ENCODE data around the gene LRRC8E.
A peak's percentile ranks its signal among the peaks of the same experiment; 100 is the strongest.
"Not testable (repeated sequence)": the region's sequence is repeated elsewhere in the genome, so short reads cannot be mapped to it uniquely, and the experiment has no call there.

The LRRC8E gene

GRCh38 chr19:7855426-7856108, 32.7 kb upstream of the LRRC8E start:
- DNase-seq: no peak

DNA sequence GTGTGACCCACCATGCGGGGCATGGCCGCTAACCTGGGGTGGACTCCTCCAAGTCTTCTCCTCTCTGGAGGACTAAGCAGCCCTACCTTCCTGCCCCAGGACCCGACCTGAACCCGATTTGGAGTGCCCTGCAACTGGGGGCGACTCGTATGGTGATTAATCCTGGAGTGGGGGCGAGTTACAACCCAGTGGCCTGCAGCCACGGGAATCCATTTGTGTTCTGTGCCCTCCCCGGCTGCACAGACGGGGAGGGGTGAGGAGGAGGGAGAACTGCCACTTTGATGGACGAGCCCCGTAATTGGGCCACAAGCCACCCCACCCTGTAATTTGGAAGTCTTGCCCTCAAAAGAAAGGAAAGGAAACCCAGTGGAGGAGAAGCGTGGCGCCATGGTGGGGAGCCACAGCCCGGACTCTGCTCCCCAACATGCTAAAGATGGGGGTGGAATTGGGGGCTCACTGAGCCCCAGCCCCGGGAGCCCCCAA, 32.2 kb upstream of the LRRC8E start:
- DNase-seq: no peak

DNA sequence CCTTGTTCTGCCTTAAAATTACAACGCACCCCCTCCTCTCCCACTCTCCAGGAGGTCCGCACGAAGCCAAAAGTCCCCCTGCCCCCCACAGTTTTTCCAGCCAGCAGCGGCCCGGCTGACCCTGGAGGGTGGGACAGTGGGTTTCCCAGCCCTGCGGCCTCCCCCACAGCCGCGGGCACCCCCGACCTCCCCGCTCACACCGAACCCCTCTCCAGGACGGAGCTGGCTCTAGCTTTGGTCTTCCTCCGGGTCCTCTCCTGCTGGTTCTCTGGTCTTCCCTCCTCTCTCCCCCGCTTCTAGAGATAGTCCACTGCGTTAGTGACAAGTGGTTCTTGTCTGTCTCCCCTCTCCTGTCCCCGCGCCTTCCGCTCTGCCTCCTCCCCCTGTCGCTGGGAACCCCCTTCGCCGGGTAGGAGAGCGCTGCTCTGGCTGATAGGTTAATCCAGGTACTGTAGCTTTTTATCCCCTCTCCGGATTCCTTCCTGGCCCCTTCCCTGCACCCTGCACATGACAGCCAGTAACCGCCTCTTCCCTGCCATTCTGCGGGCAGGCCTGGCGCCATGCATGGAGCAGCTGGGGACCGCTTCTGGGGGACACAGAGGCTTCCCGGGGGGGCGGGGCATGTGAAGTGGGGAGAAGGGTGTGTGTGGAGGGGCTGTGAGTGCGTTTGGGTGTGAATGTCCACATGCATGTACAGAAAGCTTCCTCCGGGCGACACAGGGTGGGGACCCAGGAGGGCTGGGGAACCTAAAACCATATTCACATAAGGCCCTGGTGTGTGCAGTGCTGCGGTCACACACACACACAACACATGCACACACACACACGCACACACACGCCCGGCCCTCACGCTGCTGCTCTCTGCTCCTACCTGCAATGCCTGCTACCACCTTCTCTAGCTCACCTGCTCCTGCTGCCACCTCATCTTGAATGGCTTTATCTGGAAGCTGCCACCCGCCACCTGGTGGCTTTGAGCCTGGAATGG, 31.3 kb upstream of the LRRC8E start:
- no peak for DNase-seq

- DNase-seq: no peak
Observed at GRCh38 chr19:7857727-7858108, 30.6 kb upstream of the LRRC8E start.

GRCh38 chr19:7858109-7858770, 30.1 kb upstream of the LRRC8E start:
- no peak for DNase-seq

DNA sequence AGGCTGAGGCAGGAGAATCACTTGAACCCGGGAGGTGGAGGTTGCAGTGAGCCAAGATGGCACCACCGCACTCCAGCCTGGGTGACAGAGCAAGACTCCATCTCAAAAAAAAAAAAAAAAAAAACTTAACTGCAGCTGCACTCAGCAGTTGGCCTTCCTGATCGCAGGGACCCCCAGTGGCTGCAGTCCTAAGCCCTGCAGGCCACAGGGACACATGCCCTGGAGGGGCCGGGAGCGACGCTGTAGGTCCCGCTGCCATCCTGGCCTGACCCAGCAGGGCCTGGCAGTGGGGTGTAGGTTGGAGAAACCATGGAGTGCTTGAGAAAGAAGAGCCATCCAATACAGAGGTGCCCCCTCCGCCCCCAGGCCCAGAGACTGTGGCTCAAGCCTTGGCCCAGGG, 29.2 kb upstream of the LRRC8E start:
- DNase-seq: not testable (repeated sequence)

DNA sequence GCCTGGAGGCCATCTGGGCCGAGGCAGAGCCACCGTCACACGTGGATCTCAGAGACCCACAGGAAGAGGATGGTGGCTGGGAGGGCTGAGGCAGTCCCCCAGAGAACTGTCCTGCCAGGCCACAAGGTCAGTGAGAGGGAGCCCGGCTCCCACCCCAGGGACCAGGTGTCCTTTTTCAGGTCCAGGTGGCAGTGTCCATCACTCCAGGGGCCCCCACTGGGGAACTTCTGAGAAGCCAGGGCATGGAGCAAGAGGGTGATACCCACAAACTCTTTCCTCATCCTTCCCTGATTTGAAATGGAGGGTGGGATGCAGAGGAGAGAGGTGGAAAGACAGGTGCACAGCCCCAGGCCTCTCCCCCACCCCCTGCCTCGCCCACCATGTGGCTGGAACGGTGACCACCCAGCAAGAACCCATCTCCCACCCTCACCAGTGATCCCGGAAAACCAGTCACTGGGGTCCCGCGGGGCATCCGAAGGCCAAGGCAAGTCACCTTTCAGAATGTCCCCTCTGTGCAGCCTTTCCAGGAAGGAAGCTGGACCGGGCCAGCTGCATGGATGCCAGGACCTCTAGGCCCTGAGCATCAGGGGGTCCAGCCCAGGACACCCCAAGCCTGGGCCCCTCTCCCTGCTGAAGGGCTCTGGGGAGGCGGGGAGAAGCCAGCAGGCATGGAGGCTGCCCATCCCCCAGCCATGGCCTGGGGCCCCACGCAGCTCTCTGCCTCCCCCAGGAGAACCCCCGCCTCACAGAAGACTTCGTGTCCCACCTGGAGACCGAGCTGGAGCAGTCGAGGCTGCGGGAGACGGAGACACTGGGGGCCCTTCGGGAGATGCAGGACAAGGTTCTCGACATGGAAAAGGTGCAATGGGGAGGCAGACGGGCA, 28.2 kb upstream of the LRRC8E start:
- DNase-seq: no peak

DNA sequence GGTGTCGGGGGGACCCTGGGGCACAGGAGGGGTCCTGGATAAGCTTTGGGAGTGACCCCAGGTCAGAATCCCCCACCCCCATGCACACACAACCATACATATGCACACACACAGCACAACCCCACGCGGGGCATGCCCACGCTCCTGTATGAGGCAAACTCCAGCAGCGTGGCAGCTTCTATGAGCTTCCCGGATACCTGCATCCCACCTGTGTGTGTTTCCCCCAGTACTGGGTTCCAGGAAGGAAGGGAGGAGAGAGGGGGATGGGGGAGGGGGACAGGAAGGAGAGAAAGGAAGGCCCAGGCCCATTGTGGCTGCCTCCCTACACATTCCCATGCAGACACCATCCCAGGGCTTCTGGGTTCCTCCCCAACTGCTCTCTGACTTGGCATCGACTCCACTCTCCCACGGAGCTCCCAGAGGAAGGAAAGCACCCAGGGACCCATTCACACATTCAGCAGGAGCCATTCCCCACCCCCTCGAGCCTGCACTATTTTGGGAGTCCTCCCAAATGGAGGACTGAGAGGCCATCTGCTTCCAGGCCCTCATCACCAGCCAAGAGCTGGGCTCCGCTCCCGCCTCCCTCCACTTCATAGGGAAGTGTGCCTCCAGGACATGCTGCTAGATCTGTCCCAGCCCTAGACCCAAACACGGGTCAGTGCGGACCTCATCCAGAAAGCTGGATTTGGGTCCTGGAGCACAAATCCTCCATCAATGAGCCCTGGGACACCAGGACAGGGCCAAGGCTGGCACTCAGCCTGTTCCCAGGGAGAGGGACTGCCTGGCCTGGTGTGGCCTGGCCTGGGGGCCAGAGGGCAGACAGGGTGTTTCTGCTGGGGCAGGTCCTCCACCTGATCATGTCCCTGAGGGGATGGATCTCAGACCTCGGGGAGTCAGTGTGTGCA, 27.3 kb upstream of the LRRC8E start:
- DNase-seq: no peak

DNA sequence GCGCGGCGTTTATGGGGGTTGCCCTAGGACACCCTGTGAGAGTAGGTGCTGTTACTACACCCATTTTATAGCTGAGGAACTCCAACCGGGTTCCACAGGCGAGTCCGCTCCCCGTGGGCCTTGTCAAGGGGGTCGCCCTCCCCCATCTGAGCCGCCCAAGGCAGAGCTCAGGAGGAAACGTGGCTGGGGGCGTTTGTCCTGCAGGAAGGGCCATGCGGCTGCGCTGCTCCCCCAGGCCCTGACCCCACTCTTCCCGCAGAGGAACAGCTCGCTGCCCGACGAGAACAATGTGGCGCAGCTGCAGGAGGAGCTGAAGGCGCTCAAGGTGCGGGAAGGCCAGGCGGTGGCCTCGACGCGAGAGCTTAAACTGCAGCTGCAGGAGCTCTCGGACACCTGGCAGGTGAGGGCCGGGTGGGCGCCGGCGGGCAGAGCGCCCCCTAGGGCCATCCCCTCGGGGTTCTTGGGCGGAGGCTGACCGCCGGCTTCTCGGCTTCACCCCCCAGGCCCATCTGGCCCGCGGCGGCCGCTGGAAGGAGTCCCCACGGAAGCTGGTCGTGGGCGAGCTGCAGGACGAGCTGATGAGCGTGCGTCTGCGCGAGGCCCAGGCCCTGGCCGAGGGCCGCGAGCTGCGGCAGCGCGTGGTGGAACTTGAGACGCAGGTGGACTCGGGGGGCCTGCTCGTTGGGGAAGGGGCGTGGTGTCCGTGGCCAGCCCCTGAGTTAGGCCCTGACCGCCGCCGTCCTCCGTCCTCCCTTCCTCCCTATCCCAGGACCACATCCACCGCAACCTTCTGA, 26.5 kb upstream of the LRRC8E start:
- no peak for DNase-seq

- DNase-seq: peak; percentile 64
Observed at GRCh38 chr19:7862413-7862951, 25.8 kb upstream of the LRRC8E start.

- DNase-seq: no peak
Observed at GRCh38 chr19:7863157-7863970, 24.9 kb upstream of the LRRC8E start.

GRCh38 chr19:7863971-7864689, 24.2 kb upstream of the LRRC8E start:
- DNase-seq: no peak

- no peak for DNase-seq
Observed at GRCh38 chr19:7864690-7865074, 23.6 kb upstream of the LRRC8E start.

DNA sequence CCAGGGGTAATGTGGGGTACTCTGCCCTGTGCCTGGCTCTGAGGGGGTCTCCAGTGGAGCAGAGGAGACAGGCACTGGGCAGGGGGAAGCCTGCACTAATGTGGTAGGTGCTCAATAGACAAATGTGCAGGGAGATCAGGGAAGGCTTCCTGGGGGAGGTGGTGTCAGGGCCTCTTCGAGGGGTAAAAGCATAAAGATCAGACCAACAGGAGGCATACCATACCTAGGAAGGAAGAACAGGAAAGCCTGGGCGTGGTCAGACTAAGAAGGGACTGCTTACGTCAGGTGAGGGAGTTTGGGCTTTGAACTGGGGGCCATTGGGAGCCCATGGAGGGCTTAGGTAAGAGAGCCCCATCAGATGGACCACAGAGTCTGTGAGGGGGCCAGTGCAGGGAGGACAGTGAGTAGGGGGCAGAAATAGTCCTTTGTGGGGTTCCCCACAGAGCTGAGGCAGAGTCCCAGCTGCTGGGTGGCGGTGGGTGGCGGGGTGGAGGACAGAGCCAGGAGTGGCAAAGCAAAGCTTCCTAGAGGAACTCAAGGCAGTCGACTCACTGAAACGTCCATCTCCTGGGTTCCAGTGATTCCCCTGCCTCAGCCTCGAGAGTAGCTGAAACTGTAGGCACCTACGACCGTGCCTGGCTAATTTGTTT, 22.9 kb upstream of the LRRC8E start:
- no peak for DNase-seq

GRCh38 chr19:7866399-7867091, 21.8 kb upstream of the LRRC8E start:
- DNase-seq: no peak

- DNase-seq: no peak
Observed at GRCh38 chr19:7867092-7867844, 21.0 kb upstream of the LRRC8E start.

- DNase-seq: no peak
Observed at GRCh38 chr19:7868326-7868670, 20.0 kb upstream of the LRRC8E start.

Data from fibroblast of skin of right biceps (primary cell).